Smooth muscle cell (in vitro differentiated cells): ENCODE data around the gene DIS3L2. TPM values are rescaled to one million over a fixed set of nuclear protein-coding genes. Genes with fewer than 3 reads are reported as not detected.
"Not testable (repeated sequence)": the region's sequence is repeated elsewhere in the genome, so short reads cannot be mapped to it uniquely, and the experiment has no call there.

Experiments used
- DNase-seq: peaks from one replicate; lab custom pipeline; 2025; ENCODE audit not compliant: unreplicated experiment; lab: John Stamatoyannopoulos, UW
- H2AFZ ChIP-seq: fragments of 200-600 bp; sonication (generic); 2 replicates; pipeline ENCODE4 v1.6.0; 2016; ENCODE audit warnings: antibody characterized with exemption, low read depth, mild to moderate bottlenecking
- H3F3A ChIP-seq: fragments of 200-600 bp; sonication (generic); 2 replicates; pipeline ENCODE4 v1.6.0; 2017; ENCODE audit warnings: antibody characterized with exemption, low read depth
- H3K27ac ChIP-seq: fragments of 200-600 bp; sonication (generic); 2 replicates; pipeline ENCODE4 v1.5.1; 2016; ENCODE audit warnings: low read depth, mild to moderate bottlenecking
- H3K27me3 ChIP-seq: fragments of 200-600 bp; sonication (generic); 2 replicates; pipeline ENCODE4 v1.6.1; 2016; ENCODE audit warnings: low read depth, mild to moderate bottlenecking
- H3K36me3 ChIP-seq: fragments of 200-600 bp; sonication (generic); 2 replicates; pipeline ENCODE4 v1.5.1; 2016; ENCODE audit warnings: low read depth
- H3K4me1 ChIP-seq: fragments of 200-600 bp; sonication (generic); 2 replicates; pipeline ENCODE4 v1.5.1; 2016; ENCODE audit warnings: low read depth
- H3K4me2 ChIP-seq: fragments of 200-600 bp; sonication (generic); 2 replicates; pipeline ENCODE4 v1.6.0; 2016; ENCODE audit warnings: mild to moderate bottlenecking
- H3K4me3 ChIP-seq: fragments of 200-600 bp; sonication (generic); 2 replicates; pipeline ENCODE4 v1.5.1; 2016; ENCODE audit warnings: mild to moderate bottlenecking
- H3K79me2 ChIP-seq: fragments of 200-600 bp; sonication (generic); 2 replicates; pipeline ENCODE4 v1.6.0; 2016; ENCODE audit warnings: low read depth, mild to moderate bottlenecking
- H3K9ac ChIP-seq: fragments of 200-600 bp; sonication (generic); 2 replicates; pipeline ENCODE4 v1.6.0; 2016; ENCODE audit warnings: low read depth
- H3K9me3 ChIP-seq: fragments of 200-600 bp; sonication (generic); replicated peaks from 2 replicates; pipeline ENCODE4 v1.5.1; 2016; ENCODE audit warnings: low read depth
- H4K20me1 ChIP-seq: fragments of 200-600 bp; sonication (generic); 2 replicates; pipeline ENCODE4 v1.6.0; 2016; ENCODE audit warnings: low read depth
- CTCF ChIP-seq: fragments of 200-600 bp; sonication (generic); IDR thresholded peaks from 2 replicates; pipeline ENCODE4 v1.5.1; 2017; ENCODE audit warnings: borderline replicate concordance, mild to moderate bottlenecking, antibody characterized with exemption; ENCODE audit not compliant: insufficient read depth, poor library complexity, severe bottlenecking
- WGBS: methylation state at CpG from one replicate; pipeline ENCODE4 v1.1.7; 2016; ENCODE audit warnings: low lambda C conversion rate; 5-methylcytosine and 5-hydroxymethylcytosine counted together
- polyA plus RNA-seq: library from polyadenylated mRNA; unstranded; fragments of >200 nt; fragmentation: Nextera tagmentation; extraction: Ambion mirVana; gene quantifications from 2 replicates; pipeline ENCODE4 v1.2.1, GENCODE V29; 2016
- total RNA-seq: library from RNA; depleted of rRNA; stranded (reverse); fragments of >200 nt; gene quantifications from 2 replicates; pipeline ENCODE4 v1.2.3, GENCODE V29; 2014

Gene DIS3L2
- total and polyA plus RNA-seq, 2 experiments from 2014 or later, result 11.4 to 25.2 TPM

DNA sequence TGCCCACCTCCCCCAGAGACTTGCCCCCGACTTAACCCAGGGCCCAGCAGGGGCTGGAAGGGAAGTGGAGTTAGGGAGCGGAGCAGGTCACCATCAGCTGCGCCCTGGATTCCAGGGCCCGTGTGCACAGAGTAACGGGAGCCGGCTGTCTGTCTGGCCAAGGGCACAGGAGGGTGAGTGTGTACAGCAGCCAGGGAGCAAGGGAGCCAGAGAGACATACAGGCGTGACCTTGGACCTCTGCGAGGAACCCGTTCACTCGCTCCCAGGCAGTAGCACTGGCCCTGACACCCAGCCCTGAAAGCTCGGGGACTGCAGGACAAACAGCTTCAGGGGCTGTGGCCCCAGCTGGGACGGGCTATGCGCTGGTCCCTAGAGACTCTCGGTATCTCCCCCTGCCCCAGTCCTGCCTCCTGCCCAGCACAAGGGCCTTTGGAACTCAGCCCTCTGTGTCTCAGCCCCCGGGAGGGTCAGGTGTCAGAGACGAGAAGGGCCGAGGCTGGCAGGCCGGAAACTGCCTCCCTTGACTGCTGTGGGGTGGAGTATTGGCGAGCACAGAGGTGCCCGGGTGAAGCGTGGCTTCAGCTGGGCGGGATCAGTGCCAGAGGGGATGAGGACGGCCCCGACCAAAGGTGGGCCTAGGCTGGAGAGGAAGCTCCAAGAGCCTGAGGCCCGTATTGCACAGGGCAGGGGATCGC lies 370.9 kb downstream of the DIS3L2 start:
- H3K9me3 ChIP-seq, H3K79me2 ChIP-seq, H3F3A ChIP-seq, DNase-seq, H3K4me1 ChIP-seq, H3K27me3 ChIP-seq, H3K4me3 ChIP-seq, H3K27ac ChIP-seq, H4K20me1 ChIP-seq, H3K4me2 ChIP-seq, H3K9ac ChIP-seq, H2AFZ ChIP-seq, H3K36me3 ChIP-seq: not testable (repeated sequence)
- 93% methylated on average over 18 of the region's 26 CpGs for WGBS

DNA sequence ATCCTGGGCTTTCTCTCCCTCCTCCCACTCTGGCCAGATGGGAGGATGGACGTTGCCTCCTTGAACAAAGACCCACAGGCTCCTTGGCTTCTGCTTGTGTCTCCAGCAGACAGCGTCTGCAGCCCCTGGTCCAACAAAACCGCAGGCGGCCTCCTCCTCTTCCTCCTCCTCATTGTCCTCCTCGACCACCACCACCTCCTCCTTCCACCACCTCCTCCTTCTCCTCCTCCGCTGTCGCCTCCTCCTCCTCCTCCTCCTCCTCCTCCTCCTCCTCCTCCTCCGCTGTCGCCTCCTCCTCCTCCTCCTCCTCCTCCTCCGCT lies 371.4 kb downstream of the DIS3L2 start:
- no peaks in the 10 kb centered on the region for H3F3A ChIP-seq
- no peaks in the 10 kb centered on the region for H3K36me3 ChIP-seq
- no peak overlapping the region for H3K27ac ChIP-seq
- H3K9ac ChIP-seq, result no peak overlapping the region
- no peak for DNase-seq
- 70% methylated on average over 3 of the region's 10 CpGs for WGBS
- no peak overlapping the region for H3K4me3 ChIP-seq
- H4K20me1 ChIP-seq, result peaks cover under 1% of the 10 kb centered on the region
- no peak overlapping the region for H3K4me2 ChIP-seq
- no peak overlapping the region for H2AFZ ChIP-seq
- H3K79me2 ChIP-seq, result no peaks in the 10 kb centered on the region
- H3K9me3 ChIP-seq, result no peaks in the 10 kb centered on the region
- no peak for TF ChIP-seq CTCF
- no peaks in the 10 kb centered on the region for H3K27me3 ChIP-seq
- H3K4me1 ChIP-seq, result no peaks in the 10 kb centered on the region

DNA sequence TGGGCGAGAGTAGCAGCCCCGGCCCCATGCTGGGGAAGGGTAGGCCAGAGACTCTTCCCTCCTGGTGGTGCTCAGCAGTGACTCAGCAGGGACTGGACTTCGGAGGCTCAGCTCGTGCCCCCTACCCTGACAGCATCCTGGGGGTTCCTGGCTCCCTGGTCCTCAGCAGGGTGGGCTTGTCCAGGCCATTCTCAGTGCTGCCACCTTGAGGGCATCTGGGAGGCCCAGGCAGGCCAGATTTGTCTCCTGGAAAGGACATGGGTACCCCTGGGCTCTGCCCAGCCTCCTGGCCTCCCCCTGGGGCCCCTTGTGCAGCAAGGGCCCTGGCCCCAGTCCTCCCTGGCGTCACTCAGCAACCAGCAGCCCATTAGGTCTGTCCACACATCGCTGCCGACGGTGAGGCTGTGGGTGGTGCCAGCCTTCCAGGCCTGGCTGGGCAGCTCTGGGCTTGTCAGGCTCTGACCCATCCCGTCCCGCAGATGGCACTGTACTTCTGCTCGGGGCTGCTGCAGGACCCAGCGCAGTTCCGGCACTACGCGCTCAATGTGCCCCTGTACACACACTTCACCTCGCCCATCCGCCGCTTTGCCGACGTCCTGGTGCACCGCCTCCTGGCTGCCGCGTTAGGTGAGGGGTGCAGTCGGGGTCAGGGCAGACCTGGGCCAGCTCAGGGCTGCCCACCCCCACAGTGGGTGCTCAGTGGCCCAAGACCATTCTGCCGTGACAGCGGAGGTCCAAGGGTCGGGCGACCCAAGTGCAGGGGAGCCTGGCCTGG lies 372.0 kb downstream of the DIS3L2 start:
- Histone ChIP-seq H3K9me3 (no peaks in the 10 kb centered on the region), H3F3A (no peaks in the 10 kb centered on the region), H3K79me2 (no peaks in the 10 kb centered on the region), H3K27me3 (no peaks in the 10 kb centered on the region), H3K4me3 (no peak overlapping the region), H3K4me2 (no peak overlapping the region), H3K9ac (no peak overlapping the region), H3K4me1 (no peaks in the 10 kb centered on the region), H3K36me3 (no peaks in the 10 kb centered on the region), H2AFZ (no peak overlapping the region), H3K27ac (no peak overlapping the region), H4K20me1 (no peaks in the 10 kb centered on the region)
- peak; percentile 50 for TF ChIP-seq CTCF
- DNase-seq, result no peak
- WGBS, result 95% methylated on average over 26 of the region's 28 CpGs

DNA sequence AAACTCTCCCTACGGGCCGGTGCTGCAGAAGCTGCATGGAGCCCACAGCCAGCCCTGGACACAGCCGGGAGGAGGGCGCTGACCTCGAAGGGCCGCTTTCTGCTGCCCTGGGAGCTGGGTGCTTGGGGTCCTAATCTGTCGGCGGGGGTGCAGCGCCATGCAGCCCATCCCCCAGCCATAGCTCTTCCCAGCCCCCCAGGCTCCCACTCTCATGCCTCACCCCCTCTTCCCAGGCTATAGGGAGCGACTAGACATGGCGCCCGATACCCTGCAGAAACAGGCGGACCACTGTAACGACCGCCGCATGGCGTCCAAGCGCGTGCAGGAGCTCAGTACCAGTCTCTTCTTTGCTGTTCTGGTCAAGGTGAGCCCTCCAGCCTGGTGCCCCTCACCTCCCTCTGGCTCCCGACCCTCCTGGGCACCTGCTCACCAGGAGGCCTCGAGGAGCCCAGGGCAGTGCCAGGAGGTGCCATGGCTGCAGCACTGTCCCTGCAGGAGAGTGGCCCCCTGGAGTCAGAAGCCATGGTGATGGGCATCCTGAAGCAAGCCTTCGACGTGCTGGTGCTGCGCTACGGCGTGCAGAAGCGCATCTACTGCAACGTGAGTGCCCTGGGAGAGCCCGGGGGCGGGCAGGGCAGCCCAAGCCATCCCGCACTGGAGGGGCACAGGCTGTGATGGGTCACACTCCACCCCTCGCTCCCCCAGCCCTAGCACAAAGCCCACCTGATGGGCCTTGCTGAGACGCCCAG lies 372.8 kb downstream of the DIS3L2 start:
- not testable (repeated sequence) for H3K4me1 ChIP-seq, H3K79me2 ChIP-seq, H3F3A ChIP-seq, H3K27ac ChIP-seq, H2AFZ ChIP-seq, H3K9me3 ChIP-seq, H3K27me3 ChIP-seq, DNase-seq, H3K36me3 ChIP-seq, H3K4me2 ChIP-seq, H4K20me1 ChIP-seq, H3K4me3 ChIP-seq, H3K9ac ChIP-seq
- WGBS, result 95% methylated on average over 29 of the region's 33 CpGs

DNA sequence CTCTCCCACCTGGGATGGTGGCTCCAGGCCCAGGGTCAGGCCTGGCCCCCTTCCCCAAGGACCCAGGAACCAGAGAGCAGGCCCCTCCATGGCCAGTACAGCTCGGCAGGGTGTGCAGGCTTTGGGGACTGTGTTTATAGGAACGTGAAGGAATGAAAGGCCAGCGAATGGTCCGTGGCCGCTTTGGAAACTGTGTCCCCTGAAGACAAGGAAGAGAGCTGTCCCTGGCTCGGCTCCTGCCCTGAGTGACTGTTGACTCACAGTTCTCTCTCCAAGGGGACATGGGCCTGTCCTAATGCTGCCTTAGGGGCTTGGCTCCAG lies 373.3 kb downstream of the DIS3L2 start:
- DNase-seq, H3K9me3 ChIP-seq, H3K4me3 ChIP-seq, H4K20me1 ChIP-seq, H3F3A ChIP-seq, H3K36me3 ChIP-seq, H3K4me2 ChIP-seq, H3K79me2 ChIP-seq, H3K4me1 ChIP-seq, H2AFZ ChIP-seq, H3K9ac ChIP-seq, H3K27me3 ChIP-seq, H3K27ac ChIP-seq: not testable (repeated sequence)
- WGBS, result 81% methylated on average over 4 of the region's 6 CpGs
